Caco-2 (cell line): ENCODE measurements around the gene LGR6. TPM values are rescaled to one million over a fixed set of nuclear protein-coding genes. Genes with fewer than 3 reads are reported as not detected.

Source experiments
- BruUV-seq: library from RNA; stranded (reverse); fragments of 400-500 nt; replicated peaks from 2 replicates; lab custom pipeline; 2021; lab: Mats Ljungman, UMichigan
- CTCF ChIA-PET: fragments of 300-600 bp; sonication (Branson Sonifier 250); formaldehyde crosslinking; loops from one replicate; lab custom pipeline; 2022; ENCODE audit warnings: antibody characterized with exemption; lab: Charles Lee
- POLR2A ChIA-PET: fragments of 300-600 bp; sonication (Branson Sonifier 250); formaldehyde crosslinking; loops from one replicate; lab custom pipeline; 2022; ENCODE audit warnings: antibody characterized with exemption; lab: Charles Lee
- DNase-seq, 2 experiments: peaks; one replicate each; pipeline versions ENCODE4 v3.0.0 to v3.0.0-alpha.2; 2020 to 2022
- H3K27me3 ChIP-seq: replicated peaks from 2 replicates; pipeline ENCODE4 v1.6.0; 2011; ENCODE audit warnings: low read length; ENCODE audit not compliant: control insufficient read depth, insufficient read depth
- H3K36me3 ChIP-seq: 2 replicates; pipeline ENCODE4 v1.5.1; 2011; ENCODE audit warnings: low read length; ENCODE audit not compliant: control insufficient read depth, insufficient read depth
- H3K4me1 ChIP-seq: fragments of 250-450 bp; sonication (Bioruptor Pico); 2 replicates; pipeline ENCODE4 v1.5.1; 2020; ENCODE audit warnings: mild to moderate bottlenecking
- H3K4me3 ChIP-seq: 2 replicates; pipeline ENCODE4 v1.5.1; 2011; ENCODE audit warnings: low read depth, mild to moderate bottlenecking, control low read depth, low read length
- H3K9me3 ChIP-seq: fragments of 250-450 bp; sonication (Bioruptor Pico); 2 replicates; pipeline ENCODE4 v1.5.1; 2020; ENCODE audit warnings: mild to moderate bottlenecking, moderate library complexity
- H3K27ac Mint-ChIP-seq: one replicate; pipeline ENCODE4 v1.8.0; 2022; ENCODE audit warnings: mixed read lengths; ENCODE audit not compliant: unreplicated experiment
- H3K27me3 Mint-ChIP-seq: one replicate; pipeline ENCODE4 v1.8.0; 2022; ENCODE audit warnings: mixed read lengths; ENCODE audit not compliant: insufficient read depth, unreplicated experiment
- H3K36me3 Mint-ChIP-seq: one replicate; pipeline ENCODE4 v1.8.0; 2022; ENCODE audit warnings: mild to moderate bottlenecking, mixed read lengths; ENCODE audit not compliant: insufficient read depth, unreplicated experiment
- H3K4me1 Mint-ChIP-seq: one replicate; pipeline ENCODE4 v1.8.0; 2022; ENCODE audit warnings: low read depth, mixed read lengths; ENCODE audit not compliant: unreplicated experiment
- H3K4me3 Mint-ChIP-seq: one replicate; pipeline ENCODE4 v1.8.0; 2022; ENCODE audit warnings: mild to moderate bottlenecking, moderate library complexity, mixed read lengths; ENCODE audit not compliant: unreplicated experiment
- H3K9me3 Mint-ChIP-seq: one replicate; pipeline ENCODE4 v1.8.0; 2022; ENCODE audit warnings: mixed read lengths; ENCODE audit not compliant: unreplicated experiment
- CTCF ChIP-seq, 2 experiments: fragments of 200-600 bp in 1 of 2; IDR thresholded peaks; 1 replicate in 1 of 2; 2 replicates in 1 of 2; pipeline versions ENCODE4 v1.5.1 to v1.8.0; 2011 to 2022; ENCODE audit warnings: antibody characterized with exemption in 1 of 2, control low read depth in 1 of 2, inconsistent platforms in 1 of 2, low read depth in 1 of 2, low read length in 1 of 2, mild to moderate bottlenecking in 1 of 2, moderate library complexity in 1 of 2; ENCODE audit not compliant: insufficient read depth in 1 of 2, severe bottlenecking in 1 of 2, unreplicated experiment in 1 of 2
- intact Hi-C: fragments of 100-400 bp; cut with micrococcal nuclease; formaldehyde crosslinking; loops from one replicate; pipeline ENCODE4 v1.10.0; 2022; ENCODE audit not compliant: unreplicated experiment
- total RNA-seq: library from RNA; stranded (reverse); gene quantifications from 2 replicates; pipeline ENCODE4 v1.2.3, GENCODE V29; 2022

LGR6 gene
- total RNA-seq, 1 experiment from 2014 or later = 0.36 TPM

GRCh38 chr1:202291001-202291400 is 97.4 kb downstream of the LGR6 start:
- POLR2A ChIA-PET = no interaction called here
- TF ChIP-seq CTCF (IDR thresholded peaks at IDR 0.05; ENCODE audit: insufficient read depth in 1 of 2, low read depth in 1 of 2, low read length in 1 of 2, severe bottlenecking in 1 of 2, unreplicated experiment in 1 of 2) = no peak
- Mint-ChIP-seq H3K9me3 (no peaks in the 10 kb centered on the region), H3K27ac (no peak overlapping the region), H3K27me3 (peaks cover 8% of the 10 kb centered on the region), H3K36me3 (no peaks in the 10 kb centered on the region), H3K4me1 (peaks cover 6% of the 10 kb centered on the region), H3K4me3 (no peak overlapping the region)
- CTCF ChIA-PET = interaction anchor here (0.6 kb wide), 1 partner anchor 48 kb away, joined by 3 read pairs; no protein-coding TSS in a partner anchor
- Histone ChIP-seq H3K36me3 (no peaks in the 10 kb centered on the region), H3K4me3 (no peak overlapping the region), H3K27me3 (no peaks in the 10 kb centered on the region), H3K4me1 (no peaks in the 10 kb centered on the region; the same call in 1 of the 2 replicates), H3K9me3 (no peaks in the 10 kb centered on the region)
- DNase-seq = no peak
- intact Hi-C loops = no loop called here
- BruUV-seq = no TSS peak

GRCh38 chr1:202291961-202292712 is 98.5 kb downstream of the LGR6 start:
- Mint-ChIP-seq H3K4me1 (peaks cover 6% of the 10 kb centered on the region), H3K9me3 (no peaks in the 10 kb centered on the region), H3K4me3 (no peak overlapping the region), H3K36me3 (no peaks in the 10 kb centered on the region), H3K27me3 (peaks cover 8% of the 10 kb centered on the region), H3K27ac (no peak overlapping the region)
- Histone ChIP-seq H3K36me3 (no peaks in the 10 kb centered on the region), H3K4me3 (no peak overlapping the region), H3K4me1 (no peaks in the 10 kb centered on the region; the same call in 1 of the 2 replicates), H3K9me3 (no peaks in the 10 kb centered on the region), H3K27me3 (no peaks in the 10 kb centered on the region)
- BruUV-seq = no TSS peak
- ChIA-PET POLR2A (no interaction called here), CTCF (interaction anchor here (1.2 kb wide), 1 partner anchor 103 kb away, joined by 4 read pairs; no protein-coding TSS in a partner anchor)
- no peak for DNase-seq
- intact Hi-C loops = no loop called here
- TF ChIP-seq CTCF (IDR thresholded peaks at IDR 0.05; ENCODE audit: insufficient read depth in 1 of 2, low read depth in 1 of 2, low read length in 1 of 2, severe bottlenecking in 1 of 2, unreplicated experiment in 1 of 2) = no peak

DNA sequence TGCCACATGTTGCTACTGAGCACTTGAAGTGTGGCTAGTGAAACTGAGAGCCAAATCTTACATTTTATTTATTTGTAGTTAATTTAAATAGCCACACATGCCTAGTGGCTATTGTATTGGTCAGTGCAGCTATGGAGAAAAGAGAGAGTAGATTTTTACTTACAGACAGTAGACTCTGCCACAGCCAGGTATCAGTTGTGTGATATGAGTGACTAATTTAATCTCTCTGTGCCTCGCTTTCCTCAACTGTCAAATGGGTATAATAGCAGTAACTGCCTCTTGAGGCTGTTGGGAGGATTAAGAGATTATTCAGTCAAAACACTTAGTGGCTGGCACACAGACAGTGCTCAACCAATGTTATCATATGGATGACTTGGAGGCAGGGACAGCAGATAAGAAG is 99.2 kb downstream of the LGR6 start:
- CTCF ChIA-PET = no interaction called here
- Histone ChIP-seq H3K4me3 (no peak overlapping the region), H3K9me3 (no peaks in the 10 kb centered on the region), H3K27me3 (no peaks in the 10 kb centered on the region), H3K36me3 (no peaks in the 10 kb centered on the region), H3K4me1 (no peaks in the 10 kb centered on the region; the same call in 1 of the 2 replicates)
- Mint-ChIP-seq H3K9me3 (no peaks in the 10 kb centered on the region), H3K27me3 (peaks cover 6% of the 10 kb centered on the region), H3K4me1 (peaks cover 6% of the 10 kb centered on the region), H3K36me3 (no peaks in the 10 kb centered on the region), H3K27ac (no peak overlapping the region), H3K4me3 (no peak overlapping the region)
- POLR2A ChIA-PET = no interaction called here
- intact Hi-C loops = no loop called here
- DNase-seq = no peak
- BruUV-seq = no TSS peak
- no peak for TF ChIP-seq CTCF (IDR thresholded peaks at IDR 0.05; ENCODE audit: insufficient read depth in 1 of 2, low read depth in 1 of 2, low read length in 1 of 2, severe bottlenecking in 1 of 2, unreplicated experiment in 1 of 2)
